H1 (cell line): Measurements from ENCODE around the gene GAP43. TPM values are rescaled to one million over a fixed set of nuclear protein-coding genes. Genes with fewer than 3 reads are reported as not detected.

ENCODE experiments used
- RBBP5 ChIP-seq: IDR thresholded peaks from 2 replicates; pipeline ENCODE4 v1.7.1; 2012; ENCODE audit warnings: low read depth, mild to moderate bottlenecking, inconsistent platforms, low read length, moderate library complexity, borderline replicate concordance
- polyA plus RNA-seq, 7 experiments: library from polyadenylated mRNA; depleted of rRNA in 3 of 7; stranded (reverse) in 5 of 7; unstranded in 2 of 7; fragments of >200 nt in 5 of 7; fragments of 200-250 nt in 2 of 7; gene quantifications; 1 replicate in 5 of 7; 2 replicates in 1 of 7; 4 replicates in 1 of 7; pipeline versions ENCODE4 v1.2.1 to v1.2.3, GENCODE V29; 2011 to 2013; ENCODE audit warnings: missing spikeins in 2 of 7, mixed read lengths in 2 of 7
- total RNA-seq: library from RNA; stranded (reverse); fragmentation: NEBNext Ultra II Directional; extraction: Animal tissue kit (Norgen Biotek cat#: 25700); gene quantifications from 2 replicates; pipeline ENCODE4 v1.2.1, GENCODE V29; 2021

Gene GAP43
- total and polyA plus RNA-seq, 2 of the 8 experiments (the other 6 are each of a cell fraction or from before 2014, with no cell fraction given) = 11.2 to 21.9 TPM

GRCh38 chr3:115632026-115632425 is 8.7 kb downstream of the GAP43 start (continued):
- no peak for TF ChIP-seq RBBP5
